HG03135 (cell line): ENCODE measurements around the gene LRRC31.

Source experiments
- ATAC-seq: cut with Tn5 transposase; IDR thresholded peaks from one replicate; pipeline ENCODE4 v1.9.1; 2021; ENCODE audit warnings: mild to moderate bottlenecking, moderate library complexity; ENCODE audit not compliant: unreplicated experiment

The LRRC31 gene

GRCh38 chr3:169813757-169814517, 55.8 kb downstream of the LRRC31 start:
- ATAC-seq: peak; percentile 88

GRCh38 chr3:169813278-169813677, 56.5 kb downstream of the LRRC31 start:
- no peak for ATAC-seq

- peak; percentile 67 for ATAC-seq
Observed at GRCh38 chr3:169812332-169813235, 57.2 kb downstream of the LRRC31 start, which contains the start of the genes LRRC34 and LRRIQ4. Gene LRRC34 (minus strand): TSS chr3:169812904. CDS start chr3:169812548, 356 bp downstream. Gene LRRIQ4 (plus strand): TSS chr3:169812870. CDS start chr3:169821922, 9,052 bp downstream.

- ATAC-seq: peak; percentile 17
Observed at GRCh38 chr3:169811631-169812331, 58.0 kb downstream of the LRRC31 start.

- ATAC-seq: no peak
Observed at GRCh38 chr3:169809230-169809795, 60.4 kb downstream of the LRRC31 start.

- no peak for ATAC-seq
Observed at GRCh38 chr3:169804681-169805080, 65.1 kb downstream of the LRRC31 start.

GRCh38 chr3:169792359-169792758, 77.4 kb downstream of the LRRC31 start:
- no peak for ATAC-seq

- no peak for ATAC-seq
Observed at GRCh38 chr3:169790687-169791429, 78.9 kb downstream of the LRRC31 start.

- ATAC-seq: no peak
Observed at GRCh38 chr3:169790219-169790618, 79.5 kb downstream of the LRRC31 start.
